Tibial artery (tissue), 4 donors: ENCODE measurements around the gene SEC24B.

ENCODE experiments used
- DNase-seq, 2 donors: peaks; one replicate each; pipeline ENCODE4 v3.0.0-alpha.2; 2019
- H3K27ac ChIP-seq, 2 donors: fragments of 200-600 bp; sonication (generic) in 1 of 2; 1 replicate in 1 of 2; 2 replicates in 1 of 2; pipeline ENCODE4 v1.5.1; 2018 to 2019; ENCODE audit warnings: mild to moderate bottlenecking in 1 of 2
- H3K27me3 ChIP-seq, 2 donors: fragments of 200-600 bp; sonication (generic) in 1 of 2; one replicate each; pipeline versions ENCODE4 v1.5.1 to v1.6.0; 2016 to 2019
- H3K36me3 ChIP-seq, 3 donors: fragments of 200-600 bp; sonication (generic) in 2 of 3; one replicate each; pipeline ENCODE4 v1.5.1; 2016 to 2019; ENCODE audit warnings: mild to moderate bottlenecking in 2 of 3
- H3K4me1 ChIP-seq, 4 donors: fragments of 200-600 bp; sonication (generic) in 2 of 4; 1 replicate in 3 of 4; 2 replicates in 1 of 4; pipeline ENCODE4 v1.5.1; 2016 to 2019
- H3K4me3 ChIP-seq, 2 donors: fragments of 200-600 bp; sonication (generic) in 1 of 2; 1 replicate in 1 of 2; 2 replicates in 1 of 2; pipeline ENCODE4 v1.5.1; 2018 to 2019; ENCODE audit warnings: mild to moderate bottlenecking in 2 of 2
- H3K9me3 ChIP-seq, 3 donors: fragments of 200-600 bp; sonication (generic) in 1 of 3; one replicate each; pipeline ENCODE4 v1.5.1; 2016 to 2019
- intact Hi-C: fragments of 100-400 bp; cut with DNase I; formaldehyde crosslinking; loops from one replicate; pipeline ENCODE4 v1.15.0; 2023; ENCODE audit warnings: low total_unique reads
- TF ChIP-seq, protein P1 (sequence below), 2 experiments: fragments of 200-600 bp in 1 of 2; fragments of 450-650 bp in 1 of 2; IDR thresholded peaks; one replicate each; pipeline ENCODE4 v1.5.1; 2017 to 2019; ENCODE audit warnings: antibody characterized with exemption in 2 of 2, mild to moderate bottlenecking in 1 of 2, moderate library complexity in 1 of 2

Gene SEC24B

DNA sequence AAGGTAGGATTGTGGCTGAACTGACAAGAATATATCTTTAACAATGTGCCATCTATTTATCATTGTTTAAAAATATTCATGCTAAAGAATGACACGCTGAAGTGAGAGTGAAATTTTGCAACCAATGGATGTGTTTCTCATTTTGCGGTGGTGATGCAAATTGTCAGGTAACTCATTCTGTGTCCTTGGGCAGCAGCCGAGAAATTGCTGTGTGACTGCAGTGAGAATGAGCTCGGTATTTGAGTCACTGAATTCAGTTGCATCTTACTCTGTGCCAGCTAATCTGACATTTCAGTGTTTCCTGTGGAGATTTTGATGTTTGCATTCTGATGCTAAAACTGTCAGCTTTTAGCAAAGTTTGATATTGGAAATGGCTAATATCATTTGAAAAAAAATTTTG lies 154.6 kb downstream of the SEC24B start:
- no peaks in the 10 kb centered on the region for H3K4me1 ChIP-seq
- no peaks in the 10 kb centered on the region for H3K36me3 ChIP-seq
- H3K27me3 ChIP-seq: no peaks in the 10 kb centered on the region
- peaks cover 0 to 4% (median 0%) of the 10 kb centered on the region in 3 donors for H3K9me3 ChIP-seq
- no peak overlapping the region for H3K4me3 ChIP-seq
- TF ChIP-seq, protein P1, sequence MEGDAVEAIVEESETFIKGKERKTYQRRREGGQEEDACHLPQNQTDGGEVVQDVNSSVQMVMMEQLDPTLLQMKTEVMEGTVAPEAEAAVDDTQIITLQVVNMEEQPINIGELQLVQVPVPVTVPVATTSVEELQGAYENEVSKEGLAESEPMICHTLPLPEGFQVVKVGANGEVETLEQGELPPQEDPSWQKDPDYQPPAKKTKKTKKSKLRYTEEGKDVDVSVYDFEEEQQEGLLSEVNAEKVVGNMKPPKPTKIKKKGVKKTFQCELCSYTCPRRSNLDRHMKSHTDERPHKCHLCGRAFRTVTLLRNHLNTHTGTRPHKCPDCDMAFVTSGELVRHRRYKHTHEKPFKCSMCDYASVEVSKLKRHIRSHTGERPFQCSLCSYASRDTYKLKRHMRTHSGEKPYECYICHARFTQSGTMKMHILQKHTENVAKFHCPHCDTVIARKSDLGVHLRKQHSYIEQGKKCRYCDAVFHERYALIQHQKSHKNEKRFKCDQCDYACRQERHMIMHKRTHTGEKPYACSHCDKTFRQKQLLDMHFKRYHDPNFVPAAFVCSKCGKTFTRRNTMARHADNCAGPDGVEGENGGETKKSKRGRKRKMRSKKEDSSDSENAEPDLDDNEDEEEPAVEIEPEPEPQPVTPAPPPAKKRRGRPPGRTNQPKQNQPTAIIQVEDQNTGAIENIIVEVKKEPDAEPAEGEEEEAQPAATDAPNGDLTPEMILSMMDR (IDR thresholded peaks at IDR 0.05): no peak
- intact Hi-C loops: no loop called here
- DNase-seq: no peak
- no peak overlapping the region for H3K27ac ChIP-seq

DNA sequence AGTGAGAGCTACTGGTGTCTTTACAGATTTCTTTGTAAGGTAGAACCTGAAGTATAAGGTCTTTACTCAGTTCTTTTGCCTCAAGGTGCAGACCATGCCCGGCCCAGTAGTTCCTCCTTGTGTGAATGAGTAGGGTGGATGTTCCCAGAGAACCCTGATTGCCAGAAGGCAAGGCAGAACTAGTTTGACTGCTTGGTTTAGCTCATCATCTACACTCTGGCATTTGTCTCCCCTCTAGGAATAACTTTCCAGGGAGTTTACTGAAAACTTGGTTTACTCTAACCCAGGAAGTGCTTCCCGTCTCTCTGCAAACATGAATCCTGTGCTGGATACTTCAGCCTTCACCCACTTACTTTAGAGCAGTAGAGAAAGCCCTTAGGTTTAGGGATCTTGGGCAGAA lies 155.5 kb downstream of the SEC24B start:
- no peaks in the 10 kb centered on the region for H3K36me3 ChIP-seq
- DNase-seq: no peak
- no peaks in the 10 kb centered on the region for H3K4me1 ChIP-seq
- TF ChIP-seq, protein P1 (IDR thresholded peaks at IDR 0.05): no peak
- no peaks in the 10 kb centered on the region for H3K27me3 ChIP-seq
- no peak overlapping the region for H3K27ac ChIP-seq
- intact Hi-C loops: no loop called here
- peaks cover 0 to 4% (median 0%) of the 10 kb centered on the region in 3 donors for H3K9me3 ChIP-seq
- H3K4me3 ChIP-seq: no peak overlapping the region

DNA sequence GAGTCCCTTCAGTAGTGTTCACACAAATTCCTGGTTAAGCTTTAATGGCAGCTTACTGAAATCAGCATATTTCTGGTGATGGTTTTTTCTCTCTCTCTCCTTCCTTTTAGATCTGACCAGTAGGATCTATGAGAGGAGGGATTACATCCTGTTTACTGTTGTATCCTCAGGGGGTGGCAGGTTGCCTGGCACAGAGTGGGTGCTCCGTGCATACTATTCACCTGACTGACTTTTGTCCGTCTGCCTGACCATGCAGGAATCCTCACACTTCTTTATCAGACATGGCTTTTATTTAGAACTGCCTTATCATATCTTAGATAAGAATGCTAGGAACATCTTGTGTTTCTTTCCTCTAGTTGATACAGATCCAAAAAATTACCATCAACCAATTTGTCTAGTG lies 156.0 kb downstream of the SEC24B start:
- TF ChIP-seq, protein P1 (IDR thresholded peaks at IDR 0.05): no peak
- peaks cover 0 to 4% (median 0%) of the 10 kb centered on the region in 3 donors for H3K9me3 ChIP-seq
- no peak overlapping the region for H3K4me3 ChIP-seq
- intact Hi-C loops: no loop called here
- no peak for DNase-seq
- no peaks in the 10 kb centered on the region for H3K36me3 ChIP-seq
- no peak overlapping the region for H3K27ac ChIP-seq
- H3K4me1 ChIP-seq: no peaks in the 10 kb centered on the region
- H3K27me3 ChIP-seq: no peaks in the 10 kb centered on the region
